Measurements from ENCODE around the gene NELFCD.
"Not testable (repeated sequence)": the region's sequence is repeated elsewhere in the genome, so short reads cannot be mapped to it uniquely, and the experiment has no call there.

NELFCD gene

DNA sequence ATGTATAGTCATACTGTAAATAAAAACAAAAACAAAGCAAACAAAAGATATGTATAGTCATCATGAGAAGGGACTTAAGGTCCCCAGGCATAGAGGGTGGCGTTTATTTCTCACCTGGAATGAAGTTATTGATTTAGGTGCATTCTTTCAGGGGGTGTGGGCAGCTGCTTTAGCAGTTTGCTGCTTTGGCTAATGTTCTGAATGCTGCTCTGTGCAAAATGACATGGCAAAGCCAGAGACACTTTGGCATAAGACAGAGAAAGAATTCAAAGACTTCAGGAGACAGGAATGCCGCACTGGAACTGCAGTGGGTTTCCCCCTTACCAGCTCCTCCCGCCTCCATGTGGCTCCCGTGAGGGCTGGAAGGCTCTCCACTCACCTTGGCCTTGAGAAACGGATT, 36.4 kb upstream of the NELFCD start:
- no peak for DNase-seq (ENCODE audit: low read depth, low spot score)
- ChIA-PET CTCF (no interaction called here), POLR2A (no interaction called here)
- TF ChIP-seq, protein P1, sequence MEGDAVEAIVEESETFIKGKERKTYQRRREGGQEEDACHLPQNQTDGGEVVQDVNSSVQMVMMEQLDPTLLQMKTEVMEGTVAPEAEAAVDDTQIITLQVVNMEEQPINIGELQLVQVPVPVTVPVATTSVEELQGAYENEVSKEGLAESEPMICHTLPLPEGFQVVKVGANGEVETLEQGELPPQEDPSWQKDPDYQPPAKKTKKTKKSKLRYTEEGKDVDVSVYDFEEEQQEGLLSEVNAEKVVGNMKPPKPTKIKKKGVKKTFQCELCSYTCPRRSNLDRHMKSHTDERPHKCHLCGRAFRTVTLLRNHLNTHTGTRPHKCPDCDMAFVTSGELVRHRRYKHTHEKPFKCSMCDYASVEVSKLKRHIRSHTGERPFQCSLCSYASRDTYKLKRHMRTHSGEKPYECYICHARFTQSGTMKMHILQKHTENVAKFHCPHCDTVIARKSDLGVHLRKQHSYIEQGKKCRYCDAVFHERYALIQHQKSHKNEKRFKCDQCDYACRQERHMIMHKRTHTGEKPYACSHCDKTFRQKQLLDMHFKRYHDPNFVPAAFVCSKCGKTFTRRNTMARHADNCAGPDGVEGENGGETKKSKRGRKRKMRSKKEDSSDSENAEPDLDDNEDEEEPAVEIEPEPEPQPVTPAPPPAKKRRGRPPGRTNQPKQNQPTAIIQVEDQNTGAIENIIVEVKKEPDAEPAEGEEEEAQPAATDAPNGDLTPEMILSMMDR (IDR thresholded peaks at IDR 0.05; ENCODE audit: insufficient read depth, low read length, missing control alignments), result no peak
- H3K4me3 ChIP-seq (ENCODE audit: low read depth, low read length), result no peak overlapping the region

DNA sequence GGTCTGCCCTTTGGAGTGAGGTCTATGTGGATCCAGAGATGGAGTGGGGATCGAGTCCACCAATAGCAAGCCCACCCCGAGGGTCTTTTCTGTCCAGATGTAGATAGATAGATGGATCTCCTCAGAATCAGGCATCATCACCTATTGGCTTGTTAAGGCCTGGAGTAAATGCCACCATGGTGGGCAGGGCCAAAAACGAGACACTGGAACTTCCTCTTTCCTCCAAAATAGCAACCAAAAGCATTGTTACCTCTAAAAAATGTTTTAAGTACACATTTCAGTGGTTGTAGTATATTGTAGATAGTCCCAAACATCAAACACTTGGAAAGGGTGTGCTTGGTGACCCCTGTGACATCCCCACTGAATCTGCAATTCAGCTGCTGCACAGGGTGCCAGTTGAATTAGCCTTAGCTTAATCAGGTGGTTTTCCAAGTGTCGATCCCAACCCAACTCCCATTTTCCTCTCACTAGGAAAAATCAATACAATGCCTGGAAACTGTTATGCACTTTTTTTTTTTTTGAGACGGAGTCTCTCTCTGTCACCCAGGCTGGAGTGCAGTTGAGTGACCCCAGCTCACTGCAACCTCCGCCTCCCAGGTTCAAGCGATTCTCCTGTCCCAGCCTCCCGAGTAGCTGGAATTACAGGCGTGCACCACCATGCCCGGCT, 35.0 kb upstream of the NELFCD start:
- DNase-seq (ENCODE audit: low read depth, low spot score), result no peak
- H3K4me3 ChIP-seq (ENCODE audit: low read depth, low read length), result no peak overlapping the region
- POLR2A ChIA-PET, result no interaction called here
- CTCF ChIA-PET, result no interaction called here
- TF ChIP-seq, protein P1 (IDR thresholded peaks at IDR 0.05; ENCODE audit: insufficient read depth, low read length, missing control alignments), result no peak

GRCh38 chr20:58947797-58948388, 33.2 kb upstream of the NELFCD start:
- POLR2A ChIA-PET; H3K4me3 ChIP-seq (ENCODE audit: low read depth, low read length); DNase-seq (ENCODE audit: low read depth, low spot score); CTCF ChIA-PET: not testable (repeated sequence)

DNA sequence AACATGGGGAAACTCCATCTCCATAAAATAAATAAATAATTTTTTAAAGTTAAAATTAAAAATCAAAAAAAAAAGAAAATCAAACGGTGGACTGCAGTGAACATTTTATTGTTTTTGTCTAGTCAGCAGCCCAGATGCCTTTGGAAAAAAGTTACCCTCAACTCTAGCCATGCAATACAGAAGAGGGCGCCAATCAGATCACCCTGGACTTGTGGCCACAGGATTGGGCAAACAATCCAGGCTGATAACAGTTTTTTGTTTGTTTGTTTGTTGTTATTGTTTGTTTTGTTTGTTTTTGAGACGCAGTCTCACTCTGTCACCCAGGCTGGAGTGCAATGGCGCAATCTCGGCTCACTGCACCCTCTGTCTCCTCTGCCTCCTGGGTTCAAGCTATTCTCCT, 30.5 kb upstream of the NELFCD start:
- no peak overlapping the region for H3K4me3 ChIP-seq (ENCODE audit: low read depth, low read length)
- CTCF ChIA-PET, result no interaction called here
- DNase-seq (ENCODE audit: low read depth, low spot score), result no peak
- POLR2A ChIA-PET, result no interaction called here
- TF ChIP-seq, protein P1 (IDR thresholded peaks at IDR 0.05; ENCODE audit: insufficient read depth, low read length, missing control alignments), result no peak

GRCh38 chr20:58953050-58953449, 28.0 kb upstream of the NELFCD start:
- DNase-seq (ENCODE audit: low read depth, low spot score), result no peak
- H3K4me3 ChIP-seq (ENCODE audit: low read depth, low read length), result no peak overlapping the region
- TF ChIP-seq, protein P1 (IDR thresholded peaks at IDR 0.05; ENCODE audit: insufficient read depth, low read length, missing control alignments), result no peak
- CTCF ChIA-PET, result no interaction called here
- POLR2A ChIA-PET, result no interaction called here

GRCh38 chr20:58956078-58956477, 25.0 kb upstream of the NELFCD start:
- CTCF ChIA-PET, result no interaction called here
- H3K4me3 ChIP-seq (ENCODE audit: low read depth, low read length), result no peak overlapping the region
- TF ChIP-seq, protein P1 (IDR thresholded peaks at IDR 0.05; ENCODE audit: insufficient read depth, low read length, missing control alignments), result no peak
- DNase-seq (ENCODE audit: low read depth, low spot score), result no peak
- POLR2A ChIA-PET, result interaction anchor here (0.6 kb wide), 1 partner anchor 608 kb away, joined by 3 read pairs; no protein-coding TSS in a partner anchor

GRCh38 chr20:58959652-58960051, 21.4 kb upstream of the NELFCD start:
- H3K4me3 ChIP-seq (ENCODE audit: low read depth, low read length), result no peak overlapping the region
- DNase-seq (ENCODE audit: low read depth, low spot score), result no peak
- POLR2A ChIA-PET, result no interaction called here
- TF ChIP-seq, protein P1 (IDR thresholded peaks at IDR 0.05; ENCODE audit: insufficient read depth, low read length, missing control alignments), result no peak
- CTCF ChIA-PET, result no interaction called here
